ENCODE data around the gene HS6ST3. TPM values are rescaled to one million over a fixed set of nuclear protein-coding genes. Genes with fewer than 3 reads are reported as not detected.
"Not testable (repeated sequence)": the region's sequence is repeated elsewhere in the genome, so short reads cannot be mapped to it uniquely, and the experiment has no call there.

The HS6ST3 gene
- total RNA-seq, 1 donor from 2014 or later: under 0.01 TPM

- DNase-seq (ENCODE audit: low read depth): no peak
Measured at GRCh38 chr13:96431044-96431581, 341.2 kb downstream of the HS6ST3 start.

DNA sequence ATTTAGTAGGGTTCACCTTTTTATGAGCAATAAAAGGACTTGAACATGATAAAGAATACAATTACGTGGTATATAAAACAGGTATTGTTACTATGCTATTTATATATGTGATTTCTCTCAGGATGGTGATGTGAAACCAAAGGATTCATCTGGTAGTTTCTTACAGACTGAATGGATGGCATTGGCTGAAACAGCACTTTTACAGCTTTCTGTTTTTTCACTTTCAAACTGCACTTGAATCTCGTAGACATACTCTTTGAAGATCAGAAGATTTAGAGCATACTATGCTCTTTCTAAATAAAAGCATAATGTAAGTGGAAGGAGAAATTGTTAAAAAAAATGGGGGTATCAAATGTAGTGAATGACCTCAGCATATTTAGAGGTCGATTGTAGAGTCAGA is 354.8 kb downstream of the HS6ST3 start:
- DNase-seq (ENCODE audit: low read depth): no peak

DNA sequence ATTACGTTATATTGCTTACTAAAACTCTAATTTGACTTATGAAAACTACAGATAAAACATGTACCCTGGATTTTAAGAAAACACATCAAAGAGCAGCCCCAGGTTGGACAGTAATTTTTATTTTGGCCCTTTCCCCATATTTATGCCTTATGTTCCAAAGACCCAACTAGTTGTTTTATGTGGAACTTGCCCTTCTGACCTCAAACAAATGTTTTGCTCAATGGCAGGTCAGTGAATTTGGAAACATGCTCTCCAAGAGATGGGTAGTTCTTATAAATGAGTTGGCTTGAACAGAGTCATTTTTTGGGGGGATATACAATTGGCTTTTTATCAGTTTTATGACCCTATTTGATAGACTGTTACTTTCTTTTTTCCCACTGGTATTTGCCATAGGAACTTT is 360.0 kb downstream of the HS6ST3 start:
- DNase-seq (ENCODE audit: low read depth): no peak

GRCh38 chr13:96450326-96451020 is 360.6 kb downstream of the HS6ST3 start:
- no peak for DNase-seq (ENCODE audit: low read depth)

GRCh38 chr13:96454466-96454865 is 364.6 kb downstream of the HS6ST3 start:
- DNase-seq (ENCODE audit: low read depth): no peak

GRCh38 chr13:96460609-96461008 is 370.7 kb downstream of the HS6ST3 start:
- DNase-seq (ENCODE audit: low read depth): no peak

- no peak for DNase-seq (ENCODE audit: low read depth)
Measured at GRCh38 chr13:96473526-96474180, 383.7 kb downstream of the HS6ST3 start.

DNA sequence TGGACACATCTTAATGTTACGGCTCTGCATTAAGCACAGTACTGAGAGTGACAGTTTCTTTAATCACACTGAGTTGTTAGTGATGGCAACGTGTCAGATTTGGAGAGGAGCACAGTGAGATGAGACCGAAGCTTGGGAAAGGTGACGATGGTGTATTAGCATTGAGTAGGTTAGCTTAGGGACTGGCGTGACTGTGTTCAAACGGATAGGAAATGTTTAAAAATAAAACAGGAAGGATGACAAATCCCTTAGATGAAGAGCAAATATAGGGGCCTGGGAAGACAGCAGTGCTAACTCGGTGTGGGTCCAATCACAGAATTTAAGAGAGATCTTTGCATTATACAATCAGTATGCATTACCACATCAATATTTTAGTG is 384.3 kb downstream of the HS6ST3 start:
- DNase-seq (ENCODE audit: low read depth): no peak

- no peak for DNase-seq (ENCODE audit: low read depth)
Measured at GRCh38 chr13:96475103-96475502, 385.2 kb downstream of the HS6ST3 start.

GRCh38 chr13:96481482-96481881 is 391.6 kb downstream of the HS6ST3 start:
- DNase-seq (ENCODE audit: low read depth): no peak

DNA sequence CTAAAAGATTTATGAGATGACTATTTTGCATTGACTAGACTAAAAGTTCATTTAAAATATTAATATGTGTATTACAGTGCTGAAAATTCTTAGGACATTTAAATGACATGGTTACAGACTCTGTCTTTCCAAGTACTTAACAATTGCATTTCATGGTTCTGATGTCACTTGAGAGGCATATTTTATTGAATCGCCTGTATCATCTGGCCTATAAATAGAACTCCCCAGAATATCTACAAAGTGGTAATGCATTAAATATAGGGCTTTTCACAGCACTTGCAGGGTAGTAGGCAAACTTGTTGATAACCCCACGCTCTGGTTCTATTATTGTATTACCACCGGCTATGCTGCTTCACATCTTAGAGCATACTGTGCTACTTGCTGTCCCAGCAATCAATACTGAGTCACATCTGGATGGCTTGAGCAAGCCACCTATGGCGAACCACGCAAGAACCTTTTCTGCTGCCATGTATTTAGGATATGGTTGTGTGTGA is 400.6 kb downstream of the HS6ST3 start:
- DNase-seq (ENCODE audit: low read depth): no peak

- no peak for DNase-seq (ENCODE audit: low read depth)
Measured at GRCh38 chr13:96491103-96491502, 401.2 kb downstream of the HS6ST3 start.

- DNase-seq (ENCODE audit: low read depth): no peak
Measured at GRCh38 chr13:96492766-96493165, 402.9 kb downstream of the HS6ST3 start.

DNA sequence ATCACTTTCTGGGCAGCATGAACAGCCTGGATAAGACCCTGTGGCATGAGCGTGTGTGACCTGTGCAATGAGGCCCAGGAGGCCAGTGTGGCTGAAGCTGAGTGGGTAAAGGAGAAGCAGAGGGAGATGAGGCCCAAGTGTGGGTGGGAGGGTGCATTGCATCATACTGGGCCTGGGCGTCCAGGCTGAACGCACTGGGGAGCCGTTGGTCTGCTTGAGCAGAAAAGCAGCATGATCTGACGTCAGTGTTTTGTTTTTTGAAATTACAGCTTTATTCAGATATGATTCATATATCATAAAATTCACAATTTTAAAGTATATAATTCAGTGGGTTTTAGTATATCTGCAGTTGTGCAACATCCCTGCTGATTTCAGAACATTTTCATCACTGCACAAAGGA is 409.7 kb downstream of the HS6ST3 start:
- DNase-seq (ENCODE audit: low read depth): no peak

GRCh38 chr13:96500953-96501352 is 411.0 kb downstream of the HS6ST3 start:
- DNase-seq (ENCODE audit: low read depth): no peak

DNA sequence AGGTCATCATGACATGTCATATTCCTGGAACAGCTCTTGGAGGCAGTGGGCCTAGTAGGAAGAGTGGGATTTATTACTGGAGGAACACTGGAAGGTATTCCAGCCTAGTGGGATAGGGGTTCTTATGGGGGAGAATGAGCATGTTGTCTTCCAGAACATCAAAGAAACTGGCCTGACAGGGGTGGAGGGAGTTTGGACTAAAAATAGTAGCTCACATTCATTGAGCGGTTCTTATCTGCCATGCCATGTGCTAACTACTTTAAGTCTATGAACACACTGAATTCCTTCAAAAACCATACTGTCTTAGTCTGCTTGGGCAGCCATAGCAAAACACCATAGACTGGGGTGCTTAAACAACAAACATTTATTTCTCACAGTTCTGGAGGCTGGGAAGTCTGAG is 413.6 kb downstream of the HS6ST3 start:
- DNase-seq (ENCODE audit: low read depth): no peak

DNA sequence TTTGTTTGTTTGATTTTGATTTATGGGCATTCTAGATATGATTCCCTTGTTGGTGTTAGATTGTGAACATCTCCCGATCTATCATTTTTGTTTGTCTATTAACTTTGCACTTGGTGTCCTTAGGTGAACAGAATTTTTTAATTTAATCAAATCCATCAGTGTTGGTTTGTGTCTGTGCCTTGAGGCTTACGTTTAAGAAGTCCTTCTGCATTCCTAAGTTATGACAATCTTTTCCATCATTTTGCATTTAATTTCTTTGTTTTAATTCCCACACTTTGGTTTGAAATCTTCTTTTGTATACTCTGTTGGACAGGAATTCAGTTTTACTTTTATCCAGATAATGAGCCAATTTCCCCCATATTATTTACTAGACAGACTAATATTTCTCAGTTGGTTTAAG is 421.7 kb downstream of the HS6ST3 start:
- no peak for DNase-seq (ENCODE audit: low read depth)

- no peak for DNase-seq (ENCODE audit: low read depth)
Measured at GRCh38 chr13:96519380-96519779, 429.5 kb downstream of the HS6ST3 start.

DNA sequence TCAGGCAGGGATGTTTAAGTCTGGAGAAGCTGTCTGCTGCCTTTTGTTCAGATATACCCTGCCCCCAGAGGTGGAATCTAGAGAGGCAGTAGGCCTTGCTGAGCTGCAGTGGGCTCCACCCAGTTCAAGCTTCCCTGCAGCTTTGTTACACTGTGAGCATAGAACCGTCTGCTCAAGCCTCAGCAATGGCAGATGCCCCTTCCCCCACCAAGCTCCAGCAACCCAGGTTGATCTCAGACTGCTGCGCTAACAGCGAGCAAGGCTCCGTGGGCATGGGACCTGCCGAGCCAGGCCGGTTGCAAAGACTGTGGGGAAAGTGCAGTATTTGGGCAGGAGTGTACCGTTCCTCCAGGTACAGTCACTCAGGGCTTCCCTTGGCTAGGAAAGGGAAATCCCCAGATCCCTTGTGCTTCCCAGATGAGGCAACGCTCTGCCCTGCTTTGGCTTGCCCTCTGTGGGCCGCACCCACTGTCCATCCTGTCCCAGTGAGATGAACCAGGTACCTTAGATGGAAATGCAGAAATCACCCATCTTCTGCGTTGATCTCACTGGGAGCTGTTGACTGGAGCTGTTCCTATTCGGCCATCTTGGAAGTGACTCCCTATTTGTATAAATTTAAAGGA is 434.6 kb downstream of the HS6ST3 start:
- DNase-seq (ENCODE audit: low read depth): not testable (repeated sequence)

DNA sequence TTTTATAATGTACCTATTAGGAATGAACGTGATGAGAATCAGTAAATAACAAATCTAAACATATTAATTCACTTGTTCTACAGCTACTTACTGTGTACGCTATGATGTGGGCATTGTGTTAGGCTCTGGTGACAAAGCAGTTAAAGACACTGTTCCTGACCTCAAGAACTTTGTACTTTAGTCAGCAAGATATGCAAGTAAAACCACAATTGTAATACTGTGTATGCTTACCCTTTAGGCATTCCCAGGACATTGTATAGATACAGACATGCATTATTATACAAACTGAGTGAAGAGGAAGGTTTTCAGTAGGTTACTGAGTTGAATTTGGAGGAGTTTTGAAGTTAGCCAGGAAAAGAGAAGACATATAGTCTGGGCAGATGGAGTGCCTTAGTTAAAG is 435.8 kb downstream of the HS6ST3 start:
- DNase-seq (ENCODE audit: low read depth): no peak

DNA sequence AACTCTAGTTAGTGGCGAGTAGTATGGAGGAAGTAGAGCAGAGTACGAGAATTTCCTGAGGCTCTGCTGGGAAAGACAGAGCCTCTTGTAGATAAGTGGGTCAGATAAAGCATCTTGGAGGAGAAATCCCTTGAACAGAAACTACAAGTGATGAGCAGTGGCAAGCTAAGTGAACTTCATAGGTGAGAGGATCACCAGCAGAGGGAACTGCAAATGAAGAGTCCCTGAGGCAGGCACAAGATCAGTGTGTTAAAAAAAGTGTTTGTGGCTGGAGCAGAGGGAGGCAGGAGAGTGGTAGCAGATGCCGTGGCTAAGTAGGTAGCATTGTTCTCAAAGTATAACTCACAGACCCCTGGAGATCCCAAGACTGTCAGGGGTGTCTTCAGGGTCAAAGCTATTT is 437.6 kb downstream of the HS6ST3 start:
- DNase-seq (ENCODE audit: low read depth): no peak

GRCh38 chr13:96532804-96533203 is 442.9 kb downstream of the HS6ST3 start:
- no peak for DNase-seq (ENCODE audit: low read depth)

- no peak for DNase-seq (ENCODE audit: low read depth)
Measured at GRCh38 chr13:96533408-96533807, 443.5 kb downstream of the HS6ST3 start.

All from renal cortical epithelial cell (primary cell).